GM12878 (cell line): ENCODE data around the gene RNASE7. TPM values are rescaled to one million over a fixed set of nuclear protein-coding genes. Genes with fewer than 3 reads are reported as not detected.

Experiments
- ATAC-seq: fragments of 200-7000 bp; cut with Tn5 transposase; 3 replicates; pipeline ENCODE4 v1.9.1; 2020; ENCODE audit warnings: mild to moderate bottlenecking, moderate library complexity
- BruUV-seq: library from RNA; stranded (reverse); fragments of 400-500 nt; replicated peaks from 2 replicates; lab custom pipeline; 2021; lab: Mats Ljungman, UMichigan
- CTCF ChIA-PET: fragments of 300-600 bp; sonication (Branson Sonifier 250); formaldehyde crosslinking; extraction: SDS; loops from one replicate; lab custom pipeline; 2021; ENCODE audit warnings: inconsistent platforms; lab: Yijun Ruan, JAX
- POLR2A ChIA-PET: fragments of 350-600 bp; formaldehyde crosslinking; extraction: SDS; loops from one replicate; lab custom pipeline; 2021; ENCODE audit warnings: inconsistent platforms; lab: Charles Lee
- RAD21 ChIA-PET: fragments of 300-600 bp; sonication (Branson Sonifier 250); formaldehyde crosslinking; loops from one replicate; lab custom pipeline; 2023; ENCODE audit warnings: antibody characterized with exemption; ENCODE audit not compliant: unreplicated experiment; lab: Charles Lee
- SMC1A ChIA-PET: fragments of 300-600 bp; sonication (Branson Sonifier 250); formaldehyde crosslinking; loops from one replicate; lab custom pipeline; 2023; ENCODE audit not compliant: unreplicated experiment, uncharacterized antibody; lab: Charles Lee
- DNase-seq: peaks from one replicate; pipeline ENCODE4 v3.0.0-alpha.2; 2011; ENCODE audit warnings: low read depth, low spot score
- FAIRE-seq: peaks from 3 replicates; lab custom pipeline; 2011; peaks lifted over from hg19 to GRCh38; lab: Jason Lieb, UNC
- H2AFZ ChIP-seq: 2 replicates; pipeline ENCODE4 v1.6.0; 2011; ENCODE audit warnings: low read depth, low read length, control low read depth; ENCODE audit not compliant: control insufficient read depth
- H3K27ac ChIP-seq: 2 replicates; pipeline ENCODE4 v1.5.1; 2011; ENCODE audit warnings: control low read depth; ENCODE audit not compliant: control insufficient read depth, insufficient read depth
- H3K27me3 ChIP-seq, 2 experiments: replicated peaks in 1 of 2; 2 replicates each; pipeline versions ENCODE4 v1.6.0 to v1.6.1; 2011; ENCODE audit warnings: low read length in 1 of 2; ENCODE audit not compliant: control insufficient read depth in 2 of 2, insufficient read depth in 2 of 2
- H3K36me3 ChIP-seq, 2 experiments: 2 replicates each; pipeline ENCODE4 v1.5.1; 2011; ENCODE audit warnings: low read length in 1 of 2; ENCODE audit not compliant: control insufficient read depth in 2 of 2, insufficient read depth in 2 of 2
- H3K4me1 ChIP-seq: 2 replicates; pipeline ENCODE4 v1.6.1; 2011; ENCODE audit warnings: mild to moderate bottlenecking, low read length, moderate library complexity, mixed read lengths; ENCODE audit not compliant: control insufficient read depth, insufficient read depth
- H3K4me2 ChIP-seq: 2 replicates; pipeline ENCODE4 v1.6.0; 2011; ENCODE audit warnings: control low read depth; ENCODE audit not compliant: control insufficient read depth, insufficient read depth
- H3K4me3 ChIP-seq: fragments of 200-600 bp; sonication (generic); 2 replicates; pipeline ENCODE4 v1.5.1; 2016
- H3K79me2 ChIP-seq: 2 replicates; pipeline ENCODE4 v1.6.0; 2011; ENCODE audit warnings: low read length; ENCODE audit not compliant: control insufficient read depth, insufficient read depth
- H3K9ac ChIP-seq: 2 replicates; pipeline ENCODE4 v1.8.0; 2011; ENCODE audit warnings: low read length, control low read depth, mixed read lengths; ENCODE audit not compliant: control insufficient read depth, insufficient read depth
- H3K9me3 ChIP-seq: replicated peaks from 3 replicates; pipeline ENCODE4 v1.5.1; 2011; ENCODE audit warnings: mild to moderate bottlenecking, low read length; ENCODE audit not compliant: control insufficient read depth, insufficient read depth
- H4K20me1 ChIP-seq: 2 replicates; pipeline ENCODE4 v1.6.0; 2011; ENCODE audit not compliant: control insufficient read depth, insufficient read depth
- CEBPB ChIP-seq, 2 experiments: fragments of 150-350 bp in 1 of 2; IDR thresholded peaks; 2 replicates each; pipeline ENCODE4 v1.6.1; 2012 to 2014; ENCODE audit warnings: low read depth in 2 of 2, low read length in 2 of 2, borderline replicate concordance in 1 of 2, inconsistent platforms in 1 of 2
- CREB1 ChIP-seq: IDR thresholded peaks from 2 replicates; pipeline ENCODE4 v1.6.1; 2012; ENCODE audit warnings: low read depth, mild to moderate bottlenecking, inconsistent platforms
- CTCF ChIP-seq, 3 experiments: IDR thresholded peaks in 2 of 3; conservative IDR thresholded peaks in 1 of 3; 2 replicates each; pipeline ENCODE4 v1.5.1; 2011; ENCODE audit warnings: low read depth in 3 of 3, low read length in 3 of 3, mild to moderate bottlenecking in 3 of 3, control low read depth in 2 of 3, moderate library complexity in 2 of 3, inconsistent platforms in 1 of 3, mixed read lengths in 1 of 3; ENCODE audit not compliant: control insufficient read depth in 2 of 3, insufficient read depth in 1 of 3; ENCODE audit errors: extremely low read depth in 1 of 3
- ETV6 ChIP-seq, 2 experiments: fragments of 450-650 bp in 1 of 2; IDR thresholded peaks in 1 of 2; conservative IDR thresholded peaks in 1 of 2; 2 replicates each; pipeline ENCODE4 v1.6.1; 2014; ENCODE audit warnings: antibody characterized with exemption in 1 of 2, borderline replicate concordance in 1 of 2, low read depth in 1 of 2, mild to moderate bottlenecking in 1 of 2, moderate library complexity in 1 of 2
- HDAC2 ChIP-seq: fragments of 200-600 bp; sonication (generic); IDR thresholded peaks from 2 replicates; pipeline ENCODE4 v1.6.1; 2017
- KAT2A ChIP-seq: conservative IDR thresholded peaks from 2 replicates; pipeline ENCODE4 v1.6.1; 2011; ENCODE audit warnings: low read depth, low read length; ENCODE audit not compliant: control insufficient read depth
- PRDM15 ChIP-seq: fragments of 450-650 bp; formaldehyde crosslinking; IDR thresholded peaks from 2 replicates; pipeline ENCODE4 v1.4.0; 2020; ENCODE audit warnings: mild to moderate bottlenecking, moderate library complexity
- RBBP5 ChIP-seq: fragments of 200-600 bp; sonication (generic); conservative IDR thresholded peaks from 2 replicates; pipeline ENCODE4 v1.6.1; 2016
- SUZ12 ChIP-seq: fragments of 200-600 bp; sonication (generic); IDR thresholded peaks from one replicate; pipeline ENCODE4 v1.6.1; 2018; ENCODE audit warnings: antibody characterized with exemption, mild to moderate bottlenecking; ENCODE audit not compliant: unreplicated experiment
- TBL1XR1 ChIP-seq: IDR thresholded peaks from 2 replicates; pipeline ENCODE4 v1.6.1; 2012; ENCODE audit warnings: low read depth, low read length, improper control_type of control experiment
- ZNF384 ChIP-seq: IDR thresholded peaks from 2 replicates; pipeline ENCODE4 v1.6.1; 2012; ENCODE audit warnings: low read depth, mild to moderate bottlenecking, low read length, improper control_type of control experiment, borderline replicate concordance
- WGBS: methylation state at CpG from one replicate; pipeline ENCODE4 v1.1.6; 2016; ENCODE audit warnings: low lambda C conversion rate; ENCODE audit not compliant: insufficient replicate concordance, insufficient coverage; ENCODE audit errors: missing lambda C conversion rate; 5-methylcytosine and 5-hydroxymethylcytosine counted together
- in situ Hi-C: fragments of 300-500 bp; cut with MboI; formaldehyde crosslinking; loops from 9 replicates; pipeline ENCODE4 v1.14.3; 2018; ENCODE audit warnings: mixed read lengths
- intact Hi-C: fragments of 100-400 bp; cut with micrococcal nuclease; formaldehyde crosslinking; loops from one replicate; pipeline ENCODE4 v1.14.2; 2022; ENCODE audit not compliant: unreplicated experiment
- polyA plus RNA-seq, 11 experiments: library from polyadenylated mRNA; depleted of rRNA in 4 of 11; unstranded in 6 of 11; stranded (reverse) in 5 of 11; fragments of >200 nt; fragmentation: Nextera tagmentation in 4 of 11; fragmentation: Illumina TruSeq in 1 of 11; extraction: Ambion mirVana in 4 of 11; extraction: Trizol in 1 of 11; gene quantifications; 1 replicate in 1 of 11; 2 replicates in 10 of 11; pipeline versions ENCODE4 v1.2.1 to v1.2.3, GENCODE V29; 2011 to 2016; ENCODE audit warnings: inconsistent platforms in 2 of 11, missing spikeins in 2 of 11, low read depth in 1 of 11
- total RNA-seq, 4 experiments: library from RNA; depleted of rRNA in 3 of 4; stranded (reverse); fragments of >200 nt in 3 of 4; fragmentation: Illumina TruSeq in 1 of 4; extraction: Trizol in 1 of 4; gene quantifications; 2 replicates each; pipeline versions ENCODE4 v1.2.1 to v1.2.3, GENCODE V29; 2013 to 2021

RNASE7 gene
- total and polyA plus RNA-seq, 10 of the 15 experiments (the other 5 are each of a cell fraction or from before 2014, with no cell fraction given): not detected

- no peak for TF ChIP-seq ZNF384
- no peak for TF ChIP-seq SUZ12
- TF ChIP-seq HDAC2: no peak
- no peak for TF ChIP-seq RBBP5
- RAD21 ChIA-PET: no interaction called here
- DNase-seq (no peak), ATAC-seq (no peak), FAIRE-seq (no peak)
- H3K36me3 ChIP-seq: no peaks in the 10 kb centered on the region
- no peak overlapping the region for H3K27ac ChIP-seq
- no peak overlapping the region for H3K4me3 ChIP-seq
- SMC1A ChIA-PET: interaction anchor here (1.2 kb wide), 1 partner anchor 9 kb away, joined by 5 read pairs; no protein-coding TSS in a partner anchor
- in situ Hi-C loops: no loop called here
- intact Hi-C loops: no loop called here
- CTCF ChIA-PET: interaction anchor here (1.0 to 1.6 kb wide), 4 partner anchors 9 to 63 kb away, joined by 3 to 5 read pairs (median 4); no protein-coding TSS in a partner anchor
- H2AFZ ChIP-seq: no peak overlapping the region
- no peaks in the 10 kb centered on the region for H3K79me2 ChIP-seq
- no peak overlapping the region for H3K4me2 ChIP-seq
- POLR2A ChIA-PET: no interaction called here
- 0% methylated on average over 2 of the region's 2 CpGs for WGBS
- H3K9ac ChIP-seq: no peak overlapping the region
- no peaks in the 10 kb centered on the region for H3K9me3 ChIP-seq
- peaks cover 0 to 3% of the 10 kb centered on the region in 2 experiments; a peak in 1 of 4 replicates for H3K27me3 ChIP-seq
- no peaks in the 10 kb centered on the region for H3K4me1 ChIP-seq
- no peaks in the 10 kb centered on the region for H4K20me1 ChIP-seq
- no TSS peak for BruUV-seq
Observed at GRCh38 chr14:21077672-21078071, 35.5 kb downstream of the RNASE7 start.

- no peaks in the 10 kb centered on the region for H3K36me3 ChIP-seq
- no peak overlapping the region for H2AFZ ChIP-seq
- no peaks in the 10 kb centered on the region for H3K9me3 ChIP-seq
- ChIA-PET SMC1A (no interaction called here), POLR2A (no interaction called here), RAD21 (no interaction called here), CTCF (interaction anchor here (1.0 to 1.6 kb wide), 3 partner anchors 10 to 64 kb away, joined by 3 to 5 read pairs (median 3); no protein-coding TSS in a partner anchor)
- no peak overlapping the region for H3K27ac ChIP-seq
- WGBS: 46% methylated on average over 5 of the region's 5 CpGs
- no peaks in the 10 kb centered on the region for H4K20me1 ChIP-seq
- DNase-seq: no peak
- no peaks in the 10 kb centered on the region for H3K4me1 ChIP-seq
- peaks cover 0 to 3% of the 10 kb centered on the region in 2 experiments; a peak in 1 of 4 replicates for H3K27me3 ChIP-seq
- H3K79me2 ChIP-seq: no peaks in the 10 kb centered on the region
- no peak overlapping the region for H3K9ac ChIP-seq
- no peak overlapping the region for H3K4me3 ChIP-seq
- H3K4me2 ChIP-seq: no peak overlapping the region
- BruUV-seq: no TSS peak
- ATAC-seq: no peak
- in situ Hi-C loops: no loop called here
- FAIRE-seq: no peak
- intact Hi-C loops: no loop called here
- TF ChIP-seq CEBPB (IDR thresholded peaks at IDR 0.05; ENCODE audit: borderline replicate concordance in 1 of 2, low read depth in 2 of 2, low read length in 2 of 2): no peak
- no peak for TF ChIP-seq PRDM15 (CRISPR knock-in tag)
- TF ChIP-seq TBL1XR1: no peak
- no peak for TF ChIP-seq KAT2A
- no peak for TF ChIP-seq CTCF (IDR thresholded peaks at IDR 0.05 in 2 of 3, conservative IDR thresholded peaks at IDR 0.05 in 1 of 3; ENCODE audit: control insufficient read depth in 2 of 3, extremely low read depth in 1 of 3, insufficient read depth in 1 of 3, low read depth in 3 of 3, low read length in 3 of 3)
- TF ChIP-seq CREB1: no peak
- no peak for TF ChIP-seq ETV6 (conservative IDR thresholded peaks at IDR 0.05 in 1 of 2, IDR thresholded peaks at IDR 0.05 in 1 of 2; ENCODE audit: borderline replicate concordance in 1 of 2, low read depth in 1 of 2)
Observed at GRCh38 chr14:21078287-21078686, 36.1 kb downstream of the RNASE7 start.
